Nephron (organoid): Measurements from ENCODE around the gene ADCYAP1R1.
A peak's percentile ranks its signal among the peaks of the same experiment; 100 is the strongest.

Experiments
- H3K27ac Mint-ChIP-seq, 3 experiments: 2 replicates each; pipeline ENCODE4 v1.8.0; 2020; ENCODE audit warnings: mixed read lengths in 3 of 3, mild to moderate bottlenecking in 2 of 3, moderate library complexity in 1 of 3
- H3K27me3 Mint-ChIP-seq: 2 replicates; pipeline ENCODE4 v1.8.0; 2021; ENCODE audit warnings: low read depth, mild to moderate bottlenecking, moderate library complexity, mixed read lengths
- H3K36me3 Mint-ChIP-seq: 2 replicates; pipeline ENCODE4 v1.8.0; 2020; ENCODE audit warnings: low read depth, mixed read lengths
- H3K4me1 Mint-ChIP-seq: 2 replicates; pipeline ENCODE4 v1.8.0; 2020; ENCODE audit warnings: mixed read lengths
- H3K4me3 Mint-ChIP-seq, 3 experiments: 2 replicates each; pipeline ENCODE4 v1.8.0; 2020; ENCODE audit warnings: mild to moderate bottlenecking in 3 of 3, mixed read lengths in 3 of 3, moderate library complexity in 2 of 3
- H3K9me3 Mint-ChIP-seq: 2 replicates; pipeline ENCODE4 v1.8.0; 2020; ENCODE audit warnings: mixed read lengths
- TF ChIP-seq, protein P1 (sequence below), 3 experiments: fragments of 200-600 bp; sonication (generic); IDR thresholded peaks; one replicate each; pipeline ENCODE4 v1.5.0; 2021; ENCODE audit warnings: antibody characterized with exemption in 3 of 3; ENCODE audit not compliant: unreplicated experiment in 3 of 3

ADCYAP1R1 gene

DNA sequence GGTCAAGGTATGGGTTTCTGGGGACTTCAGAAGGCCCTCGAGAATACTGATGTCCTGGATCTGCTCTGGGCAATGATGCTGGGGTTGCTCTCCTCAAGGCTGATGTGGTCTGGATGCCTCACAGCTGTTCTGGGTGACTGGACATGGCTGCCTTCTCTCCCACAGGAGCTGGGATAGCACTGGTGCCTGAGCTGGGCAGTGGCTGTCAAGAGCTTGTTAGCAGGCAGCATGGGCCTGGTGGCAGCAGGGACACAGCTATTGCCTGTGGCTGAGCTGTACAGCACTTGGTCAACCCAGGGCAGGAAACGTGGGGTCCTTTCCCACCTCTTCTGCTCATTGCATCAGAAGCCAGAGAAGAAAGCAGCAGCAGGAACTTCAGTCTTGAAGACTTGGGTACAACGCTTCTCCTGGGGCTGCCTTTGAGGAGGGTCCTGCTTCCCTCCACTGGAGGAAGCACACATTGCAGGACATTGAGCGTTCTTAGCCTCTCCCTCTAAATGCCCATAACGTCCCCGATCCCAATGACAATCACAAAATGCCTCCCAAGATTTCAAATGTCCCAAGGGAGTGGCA is 13.0 kb downstream of the ADCYAP1R1 start:
- H3K9me3 Mint-ChIP-seq, result no peaks in the 10 kb centered on the region
- no peak overlapping the region for H3K27ac Mint-ChIP-seq
- peaks cover 9% of the 10 kb centered on the region for H3K4me1 Mint-ChIP-seq
- peaks cover 29% of the 10 kb centered on the region for H3K27me3 Mint-ChIP-seq
- no peak overlapping the region for H3K4me3 Mint-ChIP-seq
- H3K36me3 Mint-ChIP-seq, result no peaks in the 10 kb centered on the region
- TF ChIP-seq, protein P1, sequence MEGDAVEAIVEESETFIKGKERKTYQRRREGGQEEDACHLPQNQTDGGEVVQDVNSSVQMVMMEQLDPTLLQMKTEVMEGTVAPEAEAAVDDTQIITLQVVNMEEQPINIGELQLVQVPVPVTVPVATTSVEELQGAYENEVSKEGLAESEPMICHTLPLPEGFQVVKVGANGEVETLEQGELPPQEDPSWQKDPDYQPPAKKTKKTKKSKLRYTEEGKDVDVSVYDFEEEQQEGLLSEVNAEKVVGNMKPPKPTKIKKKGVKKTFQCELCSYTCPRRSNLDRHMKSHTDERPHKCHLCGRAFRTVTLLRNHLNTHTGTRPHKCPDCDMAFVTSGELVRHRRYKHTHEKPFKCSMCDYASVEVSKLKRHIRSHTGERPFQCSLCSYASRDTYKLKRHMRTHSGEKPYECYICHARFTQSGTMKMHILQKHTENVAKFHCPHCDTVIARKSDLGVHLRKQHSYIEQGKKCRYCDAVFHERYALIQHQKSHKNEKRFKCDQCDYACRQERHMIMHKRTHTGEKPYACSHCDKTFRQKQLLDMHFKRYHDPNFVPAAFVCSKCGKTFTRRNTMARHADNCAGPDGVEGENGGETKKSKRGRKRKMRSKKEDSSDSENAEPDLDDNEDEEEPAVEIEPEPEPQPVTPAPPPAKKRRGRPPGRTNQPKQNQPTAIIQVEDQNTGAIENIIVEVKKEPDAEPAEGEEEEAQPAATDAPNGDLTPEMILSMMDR (IDR thresholded peaks at IDR 0.05; ENCODE audit: unreplicated experiment in 3 of 3), result peak; percentile 15 to 23 (median 18)

DNA sequence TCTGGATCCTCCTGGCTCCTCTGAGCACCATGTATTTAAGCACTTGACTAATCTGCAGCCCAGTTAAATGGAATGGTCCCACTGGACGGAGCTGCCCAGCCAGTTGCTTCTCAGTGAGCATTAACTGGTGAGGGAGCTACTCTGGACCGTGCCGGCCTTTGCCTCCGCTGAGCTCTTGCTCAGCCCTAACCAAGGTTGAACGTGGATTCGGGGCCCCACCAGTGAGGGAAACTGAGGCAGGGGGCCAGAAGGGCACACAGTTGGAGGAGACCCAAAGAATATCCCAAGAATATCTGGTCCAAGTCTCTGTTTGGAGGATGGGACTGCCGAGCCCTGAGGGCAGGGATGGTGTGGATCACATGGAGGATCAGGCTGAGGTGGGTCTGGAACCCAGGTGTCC is 13.7 kb downstream of the ADCYAP1R1 start:
- peaks cover 1% of the 10 kb centered on the region for H3K4me1 Mint-ChIP-seq
- TF ChIP-seq, protein P1 (IDR thresholded peaks at IDR 0.05; ENCODE audit: unreplicated experiment in 3 of 3), result no peak
- no peaks in the 10 kb centered on the region for H3K9me3 Mint-ChIP-seq
- no peaks in the 10 kb centered on the region for H3K36me3 Mint-ChIP-seq
- H3K4me3 Mint-ChIP-seq, result no peak overlapping the region
- H3K27ac Mint-ChIP-seq, result no peak overlapping the region
- peaks cover 23% of the 10 kb centered on the region for H3K27me3 Mint-ChIP-seq

DNA sequence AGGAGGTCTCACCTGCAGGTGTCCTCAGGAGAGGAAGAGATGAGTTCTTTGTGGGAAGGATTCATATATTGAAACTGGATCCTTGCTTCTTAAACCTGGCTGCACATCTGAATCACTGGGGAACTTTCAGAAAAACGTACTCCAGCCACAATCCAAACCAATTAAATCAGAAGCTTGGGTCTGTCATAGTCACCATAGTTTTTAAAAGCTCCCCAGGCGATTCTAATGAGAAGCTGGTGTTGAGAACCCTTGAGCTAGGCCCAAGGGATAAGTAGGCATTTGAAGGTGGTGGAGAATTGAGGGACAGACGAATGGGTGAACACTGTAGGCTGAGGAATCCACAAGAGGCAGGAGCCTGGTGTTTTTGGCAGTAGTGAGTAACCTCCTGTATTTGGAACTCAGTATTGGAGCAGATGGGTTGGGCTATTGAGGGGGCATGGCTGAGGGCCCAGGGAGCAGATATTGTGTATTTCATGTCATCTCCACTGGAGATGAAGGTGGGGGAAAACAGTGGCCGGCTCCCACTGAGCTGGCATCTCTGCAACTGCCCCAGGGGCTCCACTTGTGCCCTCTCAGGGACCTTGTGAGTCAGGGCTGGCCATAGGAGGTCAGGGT is 14.5 kb downstream of the ADCYAP1R1 start:
- Mint-ChIP-seq H3K27ac (no peak overlapping the region), H3K27me3 (peaks cover 21% of the 10 kb centered on the region), H3K9me3 (no peaks in the 10 kb centered on the region), H3K36me3 (no peaks in the 10 kb centered on the region), H3K4me3 (no peak overlapping the region), H3K4me1 (peaks cover 4% of the 10 kb centered on the region)
- TF ChIP-seq, protein P1 (IDR thresholded peaks at IDR 0.05; ENCODE audit: unreplicated experiment in 3 of 3), result no peak

DNA sequence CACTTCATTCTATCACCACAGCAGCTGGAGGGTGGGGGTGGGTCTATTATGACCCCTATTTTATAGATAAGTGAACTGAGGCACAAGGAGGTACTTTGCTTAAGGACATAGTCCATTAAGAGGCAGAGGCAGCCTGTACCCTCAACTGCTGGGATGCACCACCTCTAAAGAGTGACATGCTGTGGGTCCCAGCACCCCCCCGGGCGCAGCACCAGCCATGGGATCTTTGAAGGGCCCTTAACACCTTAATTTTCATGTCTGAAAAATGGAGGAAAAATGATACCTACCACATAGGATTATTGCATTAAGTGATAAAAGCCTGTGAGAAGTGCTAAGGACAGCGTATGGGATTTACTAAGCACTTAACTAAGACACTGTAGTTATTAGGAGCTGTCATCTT is 15.4 kb downstream of the ADCYAP1R1 start:
- no peak overlapping the region for H3K27ac Mint-ChIP-seq
- no peaks in the 10 kb centered on the region for H3K9me3 Mint-ChIP-seq
- TF ChIP-seq, protein P1 (IDR thresholded peaks at IDR 0.05; ENCODE audit: unreplicated experiment in 3 of 3), result no peak
- H3K4me1 Mint-ChIP-seq, result peaks cover 6% of the 10 kb centered on the region
- no peaks in the 10 kb centered on the region for H3K36me3 Mint-ChIP-seq
- peaks cover 16% of the 10 kb centered on the region for H3K27me3 Mint-ChIP-seq
- H3K4me3 Mint-ChIP-seq, result no peak overlapping the region

DNA sequence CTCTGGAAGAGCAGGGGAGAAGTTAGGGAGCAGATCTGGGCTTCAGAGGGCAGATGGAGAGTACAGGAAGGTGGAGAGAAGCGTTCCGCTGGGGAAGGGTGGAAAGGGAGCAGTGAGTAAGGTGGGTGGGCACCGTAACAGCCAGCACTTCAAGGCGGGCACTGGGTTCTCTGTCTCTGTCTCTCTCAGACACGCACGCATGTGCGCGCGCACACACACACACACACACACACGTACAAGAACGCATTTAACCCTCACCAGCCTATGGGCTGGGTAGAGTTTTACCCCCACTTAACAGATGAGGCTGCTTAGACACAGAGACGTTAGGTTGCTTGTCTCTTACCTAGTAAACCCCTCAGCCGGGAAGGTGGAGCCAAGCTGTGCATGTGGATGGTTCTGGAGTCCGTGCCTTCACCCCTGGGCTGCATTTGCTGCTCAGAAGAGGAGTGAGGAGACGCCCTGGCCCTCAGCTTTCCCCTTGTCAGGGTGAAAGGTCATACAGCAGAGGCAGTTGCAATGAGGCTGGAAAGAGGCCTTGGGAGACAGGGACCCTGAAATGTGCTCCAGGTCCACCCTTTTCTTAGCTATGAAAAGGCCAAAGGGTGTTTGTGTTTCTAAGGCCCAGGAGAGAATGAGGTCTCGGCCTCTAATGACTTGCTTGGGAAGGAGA is 16.0 kb downstream of the ADCYAP1R1 start:
- TF ChIP-seq, protein P1 (IDR thresholded peaks at IDR 0.05; ENCODE audit: unreplicated experiment in 3 of 3), result no peak
- Mint-ChIP-seq H3K9me3 (no peaks in the 10 kb centered on the region), H3K27ac (no peak overlapping the region), H3K4me3 (no peak overlapping the region), H3K36me3 (no peaks in the 10 kb centered on the region), H3K4me1 (peaks cover 6% of the 10 kb centered on the region), H3K27me3 (peaks cover 15% of the 10 kb centered on the region)
